K562 (cell line): Measurements from ENCODE around the gene COMMD10.

Experiments
- HMGXB4 ChIP-seq: sonication (generic); formaldehyde crosslinking; IDR thresholded peaks from 2 replicates; pipeline ENCODE4 v1.8.1; 2023; ENCODE audit warnings: mild to moderate bottlenecking, missing genetic modification reagents
- KDM5B ChIP-seq: fragments of 200-600 bp; sonication (generic); IDR thresholded peaks from 2 replicates; pipeline ENCODE4 v1.6.1; 2012; ENCODE audit warnings: low read depth, mild to moderate bottlenecking, moderate library complexity, low read length, control low read depth, inconsistent platforms; ENCODE audit not compliant: insufficient replicate concordance
- TFAM ChIP-seq: fragments of 250-450 bp; sonication (Bioruptor Pico); conservative IDR thresholded peaks from 2 replicates; pipeline ENCODE4 v1.5.0; 2021; ENCODE audit warnings: mild to moderate bottlenecking, moderate library complexity

GRCh38 chr5:116303340-116303739 lies 218.5 kb downstream of the COMMD10 start:
- TF ChIP-seq HMGXB4 (CRISPR knock-in tag) (no peak), TFAM (CRISPR knock-in tag) (no peak), KDM5B (no peak)
